Mucosa of descending colon (tissue), 3 donors: Measurements from ENCODE around the gene PDLIM1. TPM values are rescaled to one million over a fixed set of nuclear protein-coding genes. Genes with fewer than 3 reads are reported as not detected.

ENCODE experiments used
- ATAC-seq: fragments of 200-7000 bp; cut with Tn5 transposase; one replicate; pipeline ENCODE4 v1.9.1; 2020; ENCODE audit warnings: mild to moderate bottlenecking, moderate library complexity
- DNase-seq, 3 donors: peaks; one replicate each; pipeline ENCODE4 v3.0.0-alpha.2; 2020
- H3K36me3 ChIP-seq: fragments of 200-600 bp; one replicate; pipeline ENCODE4 v1.8.0; 2021; ENCODE audit warnings: low read depth, mild to moderate bottlenecking
- H3K4me1 ChIP-seq: fragments of 200-600 bp; one replicate; pipeline ENCODE4 v1.8.0; 2021; ENCODE audit warnings: low read depth, mild to moderate bottlenecking
- H3K4me3 ChIP-seq: fragments of 200-600 bp; one replicate; pipeline ENCODE4 v1.8.0; 2021; ENCODE audit warnings: mild to moderate bottlenecking
- H3K9me3 ChIP-seq: fragments of 200-600 bp; one replicate; pipeline ENCODE4 v1.8.0; 2021; ENCODE audit warnings: mild to moderate bottlenecking
- intact Hi-C, 2 donors: fragments of 100-400 bp; cut with DNase I in 1 of 2; cut with micrococcal nuclease in 1 of 2; formaldehyde crosslinking; loops; one replicate each; pipeline versions ENCODE4 v1.11.0 to v1.11.1; 2022; cut with DNase I, micrococcal nuclease
- total RNA-seq, 3 donors: library from RNA; stranded (reverse); fragmentation: NEBNext Ultra II Directional in 2 of 3; extraction: Animal tissue kit (Norgen Biotek cat#: 25700) in 2 of 3; gene quantifications; one replicate each; pipeline versions ENCODE4 v1.2.1 to v1.2.4, GENCODE V29; 2021 to 2023
- TF ChIP-seq, protein P1 (sequence below): fragments of 200-600 bp; IDR thresholded peaks from one replicate; pipeline ENCODE4 v1.8.0; 2022; ENCODE audit warnings: antibody characterized with exemption, mild to moderate bottlenecking
- donor health status: DM: no; HTN: no; CAD: no; lungs with moderate emphysema.
- donor health status: DM: no; HTN: no; CAD: no.
- donor health status: DM: no; HTN: yes; CAD: no.

Gene PDLIM1
- total RNA-seq, 3 donors from 2014 or later = 177 to 434 (median 373) TPM

DNA sequence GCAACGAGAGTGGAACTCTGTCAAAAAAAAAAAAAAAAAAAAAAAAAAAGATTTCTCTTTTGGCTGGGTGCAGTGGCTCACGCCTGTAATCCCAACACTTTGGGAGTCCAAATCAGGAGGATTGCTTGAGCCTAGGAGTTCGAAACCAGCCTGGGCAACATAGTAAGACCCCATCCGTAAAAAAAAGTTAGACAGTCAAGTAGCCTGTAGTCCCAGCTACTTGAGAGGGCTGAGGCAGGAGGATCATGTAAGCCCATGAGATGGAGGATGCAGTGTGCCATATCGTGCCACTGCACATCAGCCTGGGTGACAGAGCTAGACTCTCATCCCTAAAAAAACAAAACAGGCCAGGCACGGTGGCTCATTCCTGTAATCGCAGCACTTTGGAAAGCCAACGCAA is 25.2 kb downstream of the PDLIM1 start:
- no peak for ATAC-seq
- peaks cover 21% of the 10 kb centered on the region for H3K4me1 ChIP-seq

DNA sequence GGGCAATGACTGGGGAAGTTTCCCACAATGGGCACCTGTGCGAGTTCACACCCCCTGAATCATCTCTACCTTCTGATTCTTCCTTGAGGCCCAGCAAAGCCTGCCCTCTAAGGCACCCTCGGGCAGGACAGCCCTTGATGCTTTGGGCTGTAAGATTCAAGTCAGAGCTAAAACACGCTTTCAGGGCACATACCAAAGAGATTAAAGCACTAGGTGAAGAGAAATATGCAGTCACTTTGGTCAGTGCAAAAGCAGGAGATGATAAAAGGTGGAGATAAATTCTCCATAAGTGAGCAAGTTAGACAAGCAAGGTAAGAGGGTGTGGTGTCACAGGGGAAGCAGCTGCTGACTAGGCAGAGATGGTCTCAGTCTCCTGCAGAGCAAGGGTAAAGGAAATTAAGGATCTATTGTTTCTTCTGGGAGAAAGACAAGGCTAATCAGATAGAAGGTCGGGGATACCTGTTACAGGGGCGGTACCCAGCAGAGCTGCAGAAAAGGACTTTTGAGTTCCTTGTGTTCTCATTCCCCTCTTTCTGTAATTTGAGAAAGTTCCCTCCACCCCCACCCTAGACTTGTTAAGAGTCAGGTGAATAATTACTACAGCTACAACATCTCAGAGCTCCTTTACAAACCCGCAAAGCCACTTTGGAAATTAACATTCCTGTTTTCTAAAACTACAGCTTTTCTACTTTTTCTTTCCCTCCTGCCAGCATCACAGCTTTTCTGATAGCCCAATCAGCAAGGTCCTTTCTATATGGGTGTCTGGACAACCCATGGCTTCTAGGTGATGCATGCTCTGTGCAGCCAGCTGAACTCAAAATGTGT is 26.4 kb downstream of the PDLIM1 start:
- H3K9me3 ChIP-seq = no peaks in the 10 kb centered on the region
- TF ChIP-seq, protein P1, sequence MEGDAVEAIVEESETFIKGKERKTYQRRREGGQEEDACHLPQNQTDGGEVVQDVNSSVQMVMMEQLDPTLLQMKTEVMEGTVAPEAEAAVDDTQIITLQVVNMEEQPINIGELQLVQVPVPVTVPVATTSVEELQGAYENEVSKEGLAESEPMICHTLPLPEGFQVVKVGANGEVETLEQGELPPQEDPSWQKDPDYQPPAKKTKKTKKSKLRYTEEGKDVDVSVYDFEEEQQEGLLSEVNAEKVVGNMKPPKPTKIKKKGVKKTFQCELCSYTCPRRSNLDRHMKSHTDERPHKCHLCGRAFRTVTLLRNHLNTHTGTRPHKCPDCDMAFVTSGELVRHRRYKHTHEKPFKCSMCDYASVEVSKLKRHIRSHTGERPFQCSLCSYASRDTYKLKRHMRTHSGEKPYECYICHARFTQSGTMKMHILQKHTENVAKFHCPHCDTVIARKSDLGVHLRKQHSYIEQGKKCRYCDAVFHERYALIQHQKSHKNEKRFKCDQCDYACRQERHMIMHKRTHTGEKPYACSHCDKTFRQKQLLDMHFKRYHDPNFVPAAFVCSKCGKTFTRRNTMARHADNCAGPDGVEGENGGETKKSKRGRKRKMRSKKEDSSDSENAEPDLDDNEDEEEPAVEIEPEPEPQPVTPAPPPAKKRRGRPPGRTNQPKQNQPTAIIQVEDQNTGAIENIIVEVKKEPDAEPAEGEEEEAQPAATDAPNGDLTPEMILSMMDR = no peak
- H3K4me3 ChIP-seq = no peak overlapping the region
- peaks cover 24% of the 10 kb centered on the region for H3K4me1 ChIP-seq
- no peaks in the 10 kb centered on the region for H3K36me3 ChIP-seq
- DNase-seq (no peak), ATAC-seq (peak; percentile 26)
- intact Hi-C loops = no loop called here

More for the DNA sequence above, 25.2 kb downstream of the PDLIM1 start:
- Histone ChIP-seq H3K9me3 (no peaks in the 10 kb centered on the region), H3K36me3 (no peaks in the 10 kb centered on the region), H3K4me3 (no peak overlapping the region)
- intact Hi-C loops = no loop called here
- TF ChIP-seq, protein P1 = no peak
- peak in 1 of 3 donors; percentile 9 for DNase-seq

DNA sequence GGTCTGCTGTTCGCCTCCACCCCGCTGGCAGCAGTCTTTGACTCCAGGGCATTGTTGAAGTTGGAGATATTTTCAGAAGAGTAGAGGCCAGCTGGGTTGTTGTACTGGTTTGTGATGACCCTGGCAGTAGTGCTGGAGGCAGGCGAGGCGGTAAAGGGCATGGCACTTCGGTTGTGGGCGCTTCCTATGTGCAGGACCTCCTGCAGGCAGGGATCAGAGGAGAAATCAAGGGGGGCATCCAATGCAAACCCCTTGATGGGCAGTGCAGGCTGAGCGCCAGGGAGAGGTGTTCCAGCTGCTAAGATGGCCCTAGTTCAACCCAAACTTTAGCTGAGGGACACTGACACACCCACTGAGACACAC is 27.0 kb downstream of the PDLIM1 start:
- Histone ChIP-seq H3K9me3 (no peaks in the 10 kb centered on the region), H3K4me3 (no peak overlapping the region), H3K4me1 (peaks cover 24% of the 10 kb centered on the region), H3K36me3 (no peaks in the 10 kb centered on the region)
- TF ChIP-seq, protein P1 = no peak
- DNase-seq (no peak), ATAC-seq (no peak)
- intact Hi-C loops = no loop called here

DNA sequence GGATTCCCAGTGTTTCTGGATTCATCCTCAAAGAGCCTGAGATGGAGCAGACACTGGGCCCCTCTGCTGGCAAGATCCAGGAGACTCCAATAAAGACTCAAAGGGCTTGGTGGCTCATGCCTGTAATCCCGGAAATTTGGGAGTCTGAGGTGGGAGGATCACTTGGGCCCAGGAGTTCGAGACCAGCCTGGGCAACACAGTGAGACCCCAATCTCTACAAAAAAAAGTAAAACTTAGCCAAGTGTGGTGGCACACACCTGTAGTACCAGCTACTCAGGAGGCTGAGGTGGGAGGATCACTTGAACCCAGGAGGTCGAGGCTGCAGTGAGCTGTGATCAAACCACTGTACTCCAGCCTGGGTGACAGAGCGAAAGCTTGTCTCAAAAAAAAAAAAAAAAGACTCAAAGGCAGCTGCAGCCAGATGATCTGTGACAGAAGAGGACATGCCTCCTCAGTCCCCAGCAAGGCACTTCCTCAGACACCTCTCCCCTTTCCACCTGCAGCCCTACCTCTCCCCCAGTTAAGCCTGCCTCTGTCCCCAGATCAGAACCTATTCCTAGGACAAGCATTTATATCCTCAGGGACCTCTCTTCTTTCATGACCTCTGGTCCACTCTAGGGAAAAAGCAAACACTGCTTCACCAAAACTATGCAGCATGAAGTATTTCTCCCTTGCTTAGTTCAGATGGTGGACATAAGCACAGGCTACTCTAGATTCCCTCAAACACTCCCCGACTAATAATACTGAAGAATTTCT is 27.9 kb downstream of the PDLIM1 start:
- intact Hi-C loops = no loop called here
- Histone ChIP-seq H3K9me3 (no peaks in the 10 kb centered on the region), H3K4me3 (no peak overlapping the region), H3K36me3 (no peaks in the 10 kb centered on the region), H3K4me1 (peaks cover 24% of the 10 kb centered on the region)
- ATAC-seq (no peak), DNase-seq (no peak)
- TF ChIP-seq, protein P1 = no peak

DNA sequence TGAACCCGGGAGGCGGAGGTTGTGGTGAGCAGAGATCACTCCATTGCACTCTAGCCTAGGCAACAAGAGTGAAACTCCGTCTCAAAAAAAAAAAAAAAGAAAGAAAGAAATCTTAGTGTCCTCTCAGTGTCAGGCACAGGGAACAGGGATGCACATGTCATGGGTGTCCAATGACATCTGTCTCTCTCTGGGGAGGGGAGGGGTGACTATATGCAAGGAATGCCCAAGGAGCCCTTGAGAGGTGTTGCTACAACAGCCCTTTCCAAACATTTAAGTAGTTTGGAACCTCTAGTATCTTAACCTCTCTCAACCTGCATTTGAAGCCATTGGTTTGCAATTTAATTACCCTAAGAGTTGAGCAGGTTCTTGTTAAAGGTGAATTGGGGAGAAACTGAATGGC is 28.9 kb downstream of the PDLIM1 start:
- no peak for ATAC-seq
- no peak overlapping the region for H3K4me3 ChIP-seq
- H3K36me3 ChIP-seq = no peaks in the 10 kb centered on the region
- peaks cover 18% of the 10 kb centered on the region for H3K4me1 ChIP-seq
- TF ChIP-seq, protein P1 = no peak
- H3K9me3 ChIP-seq = no peaks in the 10 kb centered on the region
- intact Hi-C loops = no loop called here
- DNase-seq = no peak
